Measurements from ENCODE around the gene PHF14.

PHF14 gene

GRCh38 chr7:11120068-11120664, 146.5 kb downstream of the PHF14 start:
- no peak for DNase-seq

GRCh38 chr7:11120675-11121220, 147.1 kb downstream of the PHF14 start:
- DNase-seq, result no peak

GRCh38 chr7:11124856-11125559, 151.3 kb downstream of the PHF14 start:
- DNase-seq, result no peak

- no peak for DNase-seq
These were observed 153.6 kb downstream of the PHF14 start for GRCh38 chr7:11127114-11127785.

GRCh38 chr7:11127988-11128387, 154.3 kb downstream of the PHF14 start:
- no peak for DNase-seq

GRCh38 chr7:11128498-11128897, 154.8 kb downstream of the PHF14 start:
- no peak for DNase-seq

GRCh38 chr7:11130012-11130411, 156.3 kb downstream of the PHF14 start:
- DNase-seq, result no peak

- no peak for DNase-seq
These were observed 156.9 kb downstream of the PHF14 start for GRCh38 chr7:11130601-11131000.

- no peak for DNase-seq
These were observed 159.8 kb downstream of the PHF14 start for GRCh38 chr7:11133436-11133959.

GRCh38 chr7:11135573-11135972, 161.9 kb downstream of the PHF14 start:
- no peak for DNase-seq

GRCh38 chr7:11141541-11141940, 167.9 kb downstream of the PHF14 start:
- no peak for DNase-seq

GRCh38 chr7:11153694-11154093, 180.0 kb downstream of the PHF14 start:
- DNase-seq, result no peak

- no peak for DNase-seq
These were observed 182.2 kb downstream of the PHF14 start for GRCh38 chr7:11155883-11156282.

- no peak for DNase-seq
These were observed 187.8 kb downstream of the PHF14 start for GRCh38 chr7:11161499-11161898.

GRCh38 chr7:11163220-11163619, 189.5 kb downstream of the PHF14 start:
- DNase-seq, result no peak

- DNase-seq, result no peak
These were observed 192.4 kb downstream of the PHF14 start for GRCh38 chr7:11166051-11166450.

GRCh38 chr7:11168650-11169170, 195.0 kb downstream of the PHF14 start:
- no peak for DNase-seq

- DNase-seq, result peak; percentile 6
These were observed 196.5 kb downstream of the PHF14 start for GRCh38 chr7:11170175-11170574.

- no peak for DNase-seq
These were observed 197.3 kb downstream of the PHF14 start for GRCh38 chr7:11170863-11171568.

GRCh38 chr7:11171569-11172192, 198.0 kb downstream of the PHF14 start:
- DNase-seq, result no peak

- no peak for DNase-seq
These were observed 199.2 kb downstream of the PHF14 start for GRCh38 chr7:11172835-11173234.

- DNase-seq, result no peak
These were observed 201.7 kb downstream of the PHF14 start for GRCh38 chr7:11175371-11175770.

Data from NCI-H510A treated with DMSO at 0.1 percent for 48 hours (cell line).